ENCODE data around the gene SIAE.
A peak's percentile ranks its signal among the peaks of the same experiment; 100 is the strongest.

Gene SIAE

GRCh38 chr11:124597626-124598025 lies 75.9 kb downstream of the SIAE start:
- DNase-seq (ENCODE audit: low spot score) = no peak
- TF ChIP-seq, protein P1, sequence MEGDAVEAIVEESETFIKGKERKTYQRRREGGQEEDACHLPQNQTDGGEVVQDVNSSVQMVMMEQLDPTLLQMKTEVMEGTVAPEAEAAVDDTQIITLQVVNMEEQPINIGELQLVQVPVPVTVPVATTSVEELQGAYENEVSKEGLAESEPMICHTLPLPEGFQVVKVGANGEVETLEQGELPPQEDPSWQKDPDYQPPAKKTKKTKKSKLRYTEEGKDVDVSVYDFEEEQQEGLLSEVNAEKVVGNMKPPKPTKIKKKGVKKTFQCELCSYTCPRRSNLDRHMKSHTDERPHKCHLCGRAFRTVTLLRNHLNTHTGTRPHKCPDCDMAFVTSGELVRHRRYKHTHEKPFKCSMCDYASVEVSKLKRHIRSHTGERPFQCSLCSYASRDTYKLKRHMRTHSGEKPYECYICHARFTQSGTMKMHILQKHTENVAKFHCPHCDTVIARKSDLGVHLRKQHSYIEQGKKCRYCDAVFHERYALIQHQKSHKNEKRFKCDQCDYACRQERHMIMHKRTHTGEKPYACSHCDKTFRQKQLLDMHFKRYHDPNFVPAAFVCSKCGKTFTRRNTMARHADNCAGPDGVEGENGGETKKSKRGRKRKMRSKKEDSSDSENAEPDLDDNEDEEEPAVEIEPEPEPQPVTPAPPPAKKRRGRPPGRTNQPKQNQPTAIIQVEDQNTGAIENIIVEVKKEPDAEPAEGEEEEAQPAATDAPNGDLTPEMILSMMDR (IDR thresholded peaks at IDR 0.05; ENCODE audit: extremely low read depth, missing control alignments) = no peak

DNA sequence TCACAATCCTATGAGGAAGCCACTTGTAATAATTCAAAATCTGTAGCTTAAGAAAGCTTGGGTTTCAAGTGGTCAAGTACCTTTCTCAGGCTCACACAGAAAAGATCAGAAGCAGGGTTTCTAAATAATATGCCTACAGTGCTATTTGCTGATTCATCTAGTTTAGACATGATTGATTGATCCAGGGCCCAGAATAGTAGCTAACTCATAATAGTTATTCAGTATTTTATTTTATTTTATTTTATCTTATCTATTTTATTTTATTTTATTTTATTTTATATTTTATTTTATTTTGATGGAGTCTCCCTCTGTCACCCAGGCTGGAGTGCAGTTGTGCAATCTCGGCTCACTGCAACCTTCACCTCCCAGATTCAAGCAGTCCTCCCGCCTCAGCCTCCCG lies 78.2 kb downstream of the SIAE start:
- DNase-seq (ENCODE audit: low spot score) = no peak
- TF ChIP-seq, protein P1 (IDR thresholded peaks at IDR 0.05; ENCODE audit: extremely low read depth, missing control alignments) = no peak

DNA sequence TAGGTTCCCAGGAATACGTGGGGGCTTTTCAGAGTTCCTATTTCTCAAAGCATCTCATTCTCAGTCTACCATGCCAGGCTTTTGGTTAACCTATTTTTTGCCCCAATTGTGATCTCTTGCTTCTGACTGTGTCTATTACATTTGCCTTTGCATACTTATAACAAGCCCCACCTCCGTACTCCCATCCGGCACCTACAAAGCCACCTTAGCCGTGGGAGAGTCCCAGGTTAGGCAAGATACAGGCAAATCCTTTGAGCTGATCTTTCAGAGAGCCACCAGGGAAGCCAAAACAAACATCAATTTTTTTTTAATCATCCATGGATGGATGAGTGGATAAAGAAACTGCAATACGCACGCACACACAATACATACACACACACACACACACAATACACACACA lies 80.9 kb downstream of the SIAE start:
- TF ChIP-seq, protein P1 (IDR thresholded peaks at IDR 0.05; ENCODE audit: extremely low read depth, missing control alignments) = no peak
- DNase-seq (ENCODE audit: low spot score) = no peak

GRCh38 chr11:124591430-124591829 lies 82.1 kb downstream of the SIAE start:
- DNase-seq (ENCODE audit: low spot score) = no peak
- TF ChIP-seq, protein P1 (IDR thresholded peaks at IDR 0.05; ENCODE audit: extremely low read depth, missing control alignments) = no peak

GRCh38 chr11:124586238-124586860 lies 87.2 kb downstream of the SIAE start:
- TF ChIP-seq, protein P1 (IDR thresholded peaks at IDR 0.05; ENCODE audit: extremely low read depth, missing control alignments) = peak; percentile 46
- peak; percentile 22 for DNase-seq (ENCODE audit: low spot score)

DNA sequence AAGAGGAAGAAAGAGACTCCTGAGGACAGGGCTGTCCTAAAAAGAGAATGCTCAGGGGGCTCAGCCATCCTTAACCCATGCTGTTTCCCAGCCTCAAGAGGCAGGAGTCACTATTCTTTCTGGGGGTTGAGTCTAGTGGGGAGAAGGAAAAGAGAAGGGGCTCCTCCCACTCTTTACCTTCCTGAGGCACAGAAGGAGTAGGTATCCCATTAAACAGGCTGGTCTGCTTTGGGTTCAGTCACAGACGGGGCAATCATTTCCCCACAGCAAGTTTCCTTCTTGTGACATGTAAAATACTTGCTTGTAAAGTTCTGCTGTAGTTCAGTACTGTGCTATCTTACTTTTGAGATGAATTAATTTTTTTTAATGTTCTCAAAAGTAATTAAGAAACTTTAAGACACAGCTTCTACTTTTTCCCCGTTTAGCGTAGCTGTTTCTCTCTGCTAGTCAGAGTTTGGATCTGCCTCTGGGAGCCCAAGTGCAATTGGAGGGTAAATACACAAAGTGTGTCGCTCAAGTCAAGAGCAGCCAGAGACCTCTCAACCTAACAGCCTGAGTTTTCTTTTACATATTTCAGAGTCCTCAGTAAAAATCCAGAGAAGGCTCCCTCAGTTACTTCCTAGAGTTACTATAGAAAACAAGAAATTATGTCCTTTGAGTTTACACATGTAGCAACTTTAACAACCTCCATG lies 88.7 kb downstream of the SIAE start:
- no peak for DNase-seq (ENCODE audit: low spot score)
- TF ChIP-seq, protein P1 (IDR thresholded peaks at IDR 0.05; ENCODE audit: extremely low read depth, missing control alignments) = no peak

DNA sequence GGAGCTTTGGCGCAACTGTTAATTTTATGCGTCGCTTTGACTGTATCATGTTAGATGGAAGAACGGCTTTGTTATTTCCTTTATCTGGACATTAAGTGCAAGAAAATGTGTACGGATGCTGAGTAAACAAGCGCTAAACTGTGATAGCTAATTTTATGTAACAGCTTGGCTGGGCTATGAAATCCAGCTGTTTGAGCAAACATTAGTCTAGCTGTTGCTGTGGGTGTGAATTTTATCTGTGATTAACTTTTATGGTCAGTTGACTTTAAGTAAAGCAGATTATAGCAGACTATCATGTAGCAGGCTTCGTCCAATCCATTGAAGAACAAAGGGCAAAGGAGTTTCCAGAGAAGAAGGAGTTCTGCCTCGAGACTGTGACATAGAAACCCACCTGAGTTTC lies 89.8 kb downstream of the SIAE start:
- DNase-seq (ENCODE audit: low spot score) = no peak
- TF ChIP-seq, protein P1 (IDR thresholded peaks at IDR 0.05; ENCODE audit: extremely low read depth, missing control alignments) = no peak
